HG03342 (cell line): ENCODE results near the gene DCC.

ENCODE experiments used
- ATAC-seq: cut with Tn5 transposase; IDR thresholded peaks from one replicate; pipeline ENCODE4 v1.9.1; 2021; ENCODE audit warnings: mild to moderate bottlenecking, moderate library complexity; ENCODE audit not compliant: unreplicated experiment

Gene DCC

DNA sequence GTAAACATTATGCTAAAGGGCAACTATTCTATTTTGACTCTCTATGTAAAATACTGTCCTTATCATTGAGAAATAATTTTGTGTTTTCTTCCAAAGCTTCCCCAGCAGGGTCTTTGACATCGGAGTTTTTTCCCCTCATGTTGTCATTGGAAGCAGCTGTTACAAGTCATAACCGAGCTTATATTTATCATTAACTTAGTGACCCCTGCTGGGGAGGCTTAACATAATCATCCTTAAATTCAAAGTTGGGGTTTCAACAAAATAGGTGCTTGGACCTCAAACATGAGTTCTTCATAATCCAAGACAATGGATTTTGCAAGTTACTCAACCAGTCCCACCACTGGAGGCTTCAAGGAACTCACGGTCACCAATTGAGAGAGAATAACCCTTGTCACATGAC lies 330.9 kb downstream of the DCC start:
- no peak for ATAC-seq

DNA sequence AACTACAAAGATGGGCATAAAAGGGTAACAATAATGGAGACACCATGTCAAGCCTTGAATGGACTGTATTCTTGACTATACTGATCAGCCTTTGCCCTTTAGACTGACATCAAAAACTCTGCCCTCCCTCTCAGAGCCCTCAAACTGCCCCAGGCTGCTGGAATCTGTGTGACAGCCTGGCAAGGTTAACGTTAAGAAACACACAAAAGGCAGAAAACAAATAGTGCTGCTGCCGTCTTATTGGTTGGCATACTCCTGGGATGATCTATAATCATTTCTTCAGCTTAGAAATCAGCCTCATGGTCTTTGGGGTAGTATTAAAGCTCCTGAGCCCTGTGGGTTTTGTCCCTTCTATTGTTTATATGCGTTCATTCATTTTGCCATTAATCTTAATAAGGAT lies 338.0 kb downstream of the DCC start:
- ATAC-seq = no peak

DNA sequence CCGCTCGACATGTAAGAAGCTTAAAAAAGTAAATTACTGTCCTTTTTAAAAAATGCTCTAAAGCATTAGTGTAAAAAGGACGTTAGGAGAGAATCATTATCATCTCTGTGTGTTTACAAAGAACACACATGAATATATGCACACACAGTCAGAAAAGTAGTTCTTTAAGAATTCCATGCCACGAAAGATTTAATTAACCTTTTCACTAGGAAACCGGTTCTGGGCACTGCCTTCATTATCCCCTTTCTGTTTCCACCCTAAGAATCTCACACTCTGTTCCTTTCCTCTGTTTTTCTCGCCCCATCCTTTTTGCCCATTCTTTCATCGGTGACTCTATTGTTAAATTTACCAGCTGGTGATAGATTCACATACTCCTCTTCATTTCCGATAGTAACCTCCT lies 338.6 kb downstream of the DCC start:
- ATAC-seq = no peak

DNA sequence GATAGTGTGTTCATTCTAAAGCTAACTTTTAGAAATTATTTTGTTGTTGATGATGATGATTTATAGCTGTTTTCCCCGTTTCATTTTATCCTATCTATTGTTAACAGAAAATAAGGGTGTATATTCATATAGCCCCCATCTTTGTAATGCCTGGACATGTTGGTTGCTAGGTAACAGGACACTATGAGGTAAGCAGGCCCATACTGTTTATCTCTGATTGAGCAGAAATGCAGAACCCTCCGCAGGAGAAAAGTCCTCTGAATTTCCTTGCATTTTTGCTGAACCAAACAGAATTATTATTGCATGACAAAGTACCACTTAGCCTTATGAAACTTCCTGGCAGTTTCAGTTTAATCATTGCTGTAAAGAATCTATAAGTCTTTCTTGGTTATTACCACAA lies 339.4 kb downstream of the DCC start:
- ATAC-seq = no peak

DNA sequence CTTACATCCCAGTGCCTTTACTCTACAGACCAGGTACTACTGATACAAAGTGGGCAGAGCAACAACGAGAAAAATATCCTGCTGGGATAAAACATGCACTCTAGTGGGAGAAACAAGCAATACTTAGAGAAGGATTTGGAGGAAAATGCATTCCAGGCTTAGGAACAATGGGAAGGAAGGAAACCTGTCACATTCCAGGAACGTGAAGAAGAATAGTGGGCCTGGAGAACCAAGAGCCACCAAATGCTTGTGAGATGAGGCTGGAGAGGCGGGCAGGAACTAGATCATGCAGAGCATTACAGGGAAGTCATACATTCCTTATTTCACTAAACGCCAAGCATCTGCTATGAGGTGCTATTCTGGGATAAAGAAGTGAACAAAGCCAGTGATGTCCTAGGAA lies 342.3 kb downstream of the DCC start:
- no peak for ATAC-seq

DNA sequence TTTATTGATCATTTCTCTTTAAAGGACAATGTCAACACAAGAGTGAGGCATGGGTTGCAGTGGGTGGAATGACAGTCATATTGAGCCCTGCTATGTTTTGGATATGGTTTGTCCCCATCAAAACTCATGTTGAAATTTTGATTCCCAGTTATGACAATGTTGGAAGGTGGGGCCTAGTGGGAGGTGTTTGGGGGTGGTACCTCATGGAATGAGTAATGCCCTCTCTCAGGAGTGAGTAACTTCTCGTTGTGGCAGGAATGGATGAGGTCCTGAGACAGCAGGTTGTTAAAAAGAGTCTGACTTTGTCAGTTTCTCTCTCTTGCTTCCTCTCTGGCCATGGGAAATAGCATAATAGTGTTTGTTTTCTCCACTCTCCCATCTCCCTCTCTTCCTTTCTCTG lies 345.3 kb downstream of the DCC start:
- ATAC-seq = no peak

DNA sequence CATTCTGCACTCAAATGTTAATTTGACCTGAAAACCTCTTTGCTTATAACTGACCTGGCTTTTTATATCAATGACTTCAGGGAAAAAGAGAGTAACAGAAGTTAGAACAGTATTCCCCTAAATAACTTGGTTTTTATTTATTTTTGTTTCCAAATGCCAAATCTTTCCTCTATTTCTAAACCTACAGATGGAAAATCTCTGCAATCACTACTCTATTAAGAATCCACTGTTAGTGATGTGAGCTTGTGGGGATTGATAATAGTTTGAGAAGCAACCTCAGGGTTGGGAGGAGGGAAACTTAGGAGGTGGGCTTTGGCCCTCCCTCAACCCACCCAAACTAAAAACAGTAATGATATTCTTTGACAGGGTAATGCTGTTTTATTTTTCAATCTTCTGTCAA lies 351.8 kb downstream of the DCC start:
- ATAC-seq = no peak

DNA sequence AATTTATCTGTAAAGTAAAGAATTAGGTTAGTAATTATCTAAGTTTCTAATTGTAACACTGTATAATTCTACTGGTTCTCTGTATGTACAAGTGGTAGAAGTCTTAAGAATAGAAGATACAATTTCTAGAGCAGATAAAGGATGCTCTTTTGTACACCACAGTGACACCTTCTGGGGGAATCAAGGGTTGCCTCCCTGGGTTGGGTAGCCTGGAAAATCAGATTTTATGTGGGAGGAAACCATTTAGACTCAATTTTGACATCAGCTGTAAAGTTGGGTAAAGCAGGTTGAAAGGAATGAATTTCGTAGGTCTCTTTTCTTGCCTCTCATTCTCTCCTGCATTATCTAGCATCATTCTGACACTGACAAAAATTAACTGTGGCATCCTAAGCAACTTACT lies 354.8 kb downstream of the DCC start:
- ATAC-seq = no peak

DNA sequence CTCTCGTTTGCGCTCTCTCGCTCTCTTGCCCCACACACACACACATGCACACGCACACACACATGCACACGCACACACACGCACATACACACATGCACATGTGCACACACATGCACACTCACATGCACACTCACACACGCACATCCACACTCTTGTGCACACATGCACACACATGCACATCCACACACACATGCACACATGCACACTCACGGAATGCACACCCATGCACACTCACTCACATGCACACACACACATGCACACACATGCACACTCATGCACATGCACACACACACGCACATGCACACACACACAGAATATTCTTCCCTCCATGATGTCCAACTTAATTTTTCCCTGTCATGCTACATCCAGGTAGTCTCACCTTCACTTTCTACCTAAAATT lies 360.1 kb downstream of the DCC start:
- no peak for ATAC-seq

DNA sequence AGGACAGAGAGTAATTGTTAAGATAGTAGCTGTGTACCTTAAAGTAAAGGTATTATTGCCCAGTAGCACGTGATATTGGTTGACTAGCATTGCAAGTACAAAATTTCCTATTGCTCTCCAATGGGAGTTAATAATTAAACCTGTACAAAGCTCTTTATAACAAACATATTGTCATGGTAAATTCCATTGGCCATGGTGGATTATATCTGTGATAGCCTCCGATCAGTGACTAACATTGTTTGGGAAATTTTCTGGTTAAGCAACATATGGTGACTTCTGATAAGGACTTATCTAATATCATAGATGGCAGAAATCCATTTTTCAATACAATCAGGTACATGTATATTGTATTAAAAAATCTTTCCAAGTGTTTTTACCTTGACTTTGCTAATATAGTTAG lies 360.8 kb downstream of the DCC start:
- no peak for ATAC-seq

DNA sequence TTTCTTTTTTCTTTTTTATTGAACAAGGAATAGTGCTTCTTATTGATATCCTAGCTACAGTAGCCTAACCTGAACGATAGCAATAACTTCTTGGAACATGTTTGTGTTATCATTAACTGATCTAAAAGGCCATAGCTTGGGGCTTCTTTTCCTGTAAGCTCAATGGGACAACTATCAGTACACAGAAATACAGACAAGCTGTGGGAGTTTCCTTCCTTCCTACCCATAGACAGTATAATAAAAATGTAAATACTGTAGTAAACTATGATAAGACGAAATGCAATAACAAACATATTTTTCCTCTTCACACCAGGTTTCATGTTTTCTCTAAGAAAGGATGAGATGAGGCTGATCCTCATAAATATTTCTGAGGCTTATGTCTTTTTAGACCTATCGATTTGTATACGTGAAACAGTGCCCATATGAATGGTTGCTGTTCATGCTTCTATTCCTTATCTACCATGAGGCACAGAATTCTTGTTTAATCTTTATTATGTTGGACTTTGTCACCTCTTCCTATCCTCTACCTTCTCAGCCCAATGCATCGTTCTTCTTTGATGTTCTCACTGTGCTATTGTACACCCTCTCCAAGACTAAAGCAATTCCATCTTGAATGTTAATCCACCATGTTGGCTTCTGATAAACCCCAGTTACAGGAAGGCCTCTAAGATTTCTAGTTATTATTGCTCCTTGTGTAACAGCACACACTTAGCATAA lies 361.4 kb downstream of the DCC start:
- ATAC-seq = no peak

DNA sequence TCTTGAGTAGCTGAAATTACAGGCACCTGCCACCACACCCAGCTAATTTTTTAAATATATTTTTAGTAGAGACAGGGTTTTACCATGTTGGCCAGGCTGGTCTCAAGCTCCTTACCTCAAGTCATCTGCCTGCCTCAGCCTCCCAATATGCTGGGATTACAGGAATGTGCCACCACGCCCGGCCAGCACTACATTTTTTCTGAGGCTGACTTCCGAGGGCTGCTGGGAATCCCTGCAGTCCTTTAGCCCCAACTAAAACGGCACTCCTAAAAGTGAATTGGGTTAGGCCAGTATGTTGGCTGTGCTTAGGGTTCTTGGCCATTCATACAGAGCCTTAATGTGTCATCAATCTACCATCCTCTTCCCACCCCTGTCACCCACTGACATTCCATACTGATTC lies 375.4 kb downstream of the DCC start:
- ATAC-seq = no peak

DNA sequence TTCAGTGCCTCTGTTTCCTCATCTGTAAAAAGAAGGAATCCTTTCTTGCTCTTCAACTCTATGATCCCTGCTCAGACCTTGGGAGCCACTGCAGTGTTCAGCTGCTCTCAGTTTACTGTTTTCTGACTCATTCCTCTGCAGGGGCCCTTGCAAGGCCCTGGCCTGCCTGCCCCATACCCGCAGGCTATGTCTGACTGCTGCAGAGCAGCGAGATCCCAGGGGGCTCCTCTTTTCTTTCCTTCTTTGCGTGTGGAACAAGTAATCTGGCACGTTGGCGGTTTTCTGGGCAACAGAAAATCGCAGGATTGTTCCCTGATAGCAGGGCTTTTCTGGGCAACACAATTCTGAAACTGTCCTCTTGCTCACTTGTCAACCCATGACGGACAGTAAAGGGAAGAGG lies 376.0 kb downstream of the DCC start:
- ATAC-seq = no peak

DNA sequence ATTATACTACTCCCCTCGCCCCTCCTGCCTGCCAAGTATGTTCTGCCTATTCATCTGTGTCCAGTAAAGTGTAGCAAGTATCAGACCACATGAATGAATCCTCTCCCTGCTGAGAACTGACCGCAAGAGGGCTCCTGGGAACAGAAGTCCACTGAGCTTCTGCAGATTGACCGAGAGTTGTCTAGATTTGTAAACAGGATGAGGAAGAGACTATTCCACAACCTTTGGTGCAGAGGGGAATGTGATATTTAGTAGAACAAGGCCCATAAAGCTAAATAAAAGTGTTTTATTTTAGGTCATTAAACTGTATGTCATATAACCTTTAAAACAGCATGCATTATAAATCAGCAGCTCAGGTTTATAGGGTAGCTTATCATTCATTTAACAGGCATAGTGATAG lies 377.0 kb downstream of the DCC start:
- no peak for ATAC-seq

DNA sequence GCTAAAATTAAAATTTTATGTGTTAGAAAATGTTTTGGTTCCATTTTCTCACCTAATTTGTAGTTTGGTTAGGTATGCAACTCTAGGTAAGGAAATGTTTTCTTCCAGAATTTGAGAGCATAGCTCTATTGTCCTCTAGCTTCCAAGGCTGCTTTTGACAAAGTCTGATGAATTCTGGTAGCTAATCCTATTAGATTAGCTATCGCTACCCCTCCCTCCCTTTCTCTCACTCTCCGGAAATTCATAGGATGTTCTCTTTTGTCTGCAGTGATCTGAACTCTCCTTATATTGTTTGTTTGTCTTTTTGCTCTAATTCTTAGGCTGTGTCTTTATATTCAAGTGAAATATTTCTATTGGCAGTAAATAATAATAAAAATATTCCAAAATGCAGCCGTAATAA lies 382.9 kb downstream of the DCC start:
- no peak for ATAC-seq

DNA sequence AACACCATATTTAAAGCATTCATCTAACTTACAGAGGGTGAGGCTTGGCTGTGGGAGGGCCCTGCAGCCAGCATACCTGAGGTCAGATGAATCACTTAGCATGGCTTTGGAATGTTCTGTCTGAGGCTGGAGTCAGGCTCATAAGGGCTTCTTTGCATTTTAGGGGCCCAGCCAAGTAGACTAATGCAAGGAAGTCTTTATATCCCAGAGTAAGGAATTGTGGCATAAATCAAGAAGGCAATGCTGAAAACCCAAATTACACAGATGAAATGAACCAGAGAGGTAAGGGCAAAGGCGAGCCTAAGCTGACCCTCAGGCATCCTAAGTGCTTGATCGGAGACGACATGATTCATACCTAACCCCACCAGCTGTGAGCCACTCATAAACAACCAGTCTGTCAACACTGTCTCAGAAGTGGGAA lies 383.6 kb downstream of the DCC start:
- no peak for ATAC-seq

DNA sequence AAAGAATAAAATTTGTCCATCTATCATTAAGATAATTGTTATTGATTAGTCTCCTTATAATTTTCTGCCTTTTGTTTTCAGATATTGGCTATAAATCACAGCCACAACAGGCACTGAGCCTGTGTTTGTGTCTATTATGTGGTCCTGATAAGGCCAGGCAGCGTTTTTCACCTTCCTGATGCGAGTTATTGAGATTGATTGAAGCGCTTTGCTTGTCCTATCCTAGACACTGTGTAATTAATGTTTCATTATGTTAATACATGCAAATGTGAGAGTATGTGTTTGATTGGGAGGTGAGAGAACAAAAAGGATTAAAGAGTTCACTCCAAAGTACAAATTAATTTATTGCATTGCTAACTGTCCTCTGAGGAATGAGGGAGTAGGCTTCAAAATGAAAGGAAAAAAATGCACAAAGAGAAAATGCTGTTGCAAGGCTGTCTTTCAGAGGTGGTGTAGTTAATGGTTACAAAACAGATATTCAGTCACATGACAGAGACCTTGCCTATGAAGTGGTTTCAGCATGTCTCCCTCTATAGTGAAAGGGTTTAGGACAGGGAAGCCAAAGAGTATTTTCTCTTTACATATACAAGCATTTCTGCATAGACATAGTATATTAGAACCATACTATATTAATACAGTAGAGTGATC lies 391.1 kb downstream of the DCC start:
- ATAC-seq = no peak

DNA sequence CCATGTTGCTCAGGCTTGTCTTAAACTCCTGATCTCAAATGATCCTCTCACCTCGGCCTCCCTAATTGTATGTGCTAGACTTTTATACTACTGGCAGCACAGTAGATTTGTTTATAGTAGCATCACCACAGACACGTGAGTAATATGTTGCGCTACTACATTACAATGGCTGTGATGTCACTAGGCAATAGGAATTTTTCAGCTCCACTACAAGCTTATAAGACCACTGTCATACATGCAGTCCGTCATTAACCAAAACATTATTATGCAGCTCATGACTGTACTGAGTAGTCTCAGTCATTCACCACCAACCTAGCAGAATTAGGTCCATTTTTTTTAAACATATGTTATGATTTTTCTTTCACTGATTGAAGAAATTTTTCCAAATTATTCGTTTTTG lies 398.9 kb downstream of the DCC start:
- no peak for ATAC-seq

DNA sequence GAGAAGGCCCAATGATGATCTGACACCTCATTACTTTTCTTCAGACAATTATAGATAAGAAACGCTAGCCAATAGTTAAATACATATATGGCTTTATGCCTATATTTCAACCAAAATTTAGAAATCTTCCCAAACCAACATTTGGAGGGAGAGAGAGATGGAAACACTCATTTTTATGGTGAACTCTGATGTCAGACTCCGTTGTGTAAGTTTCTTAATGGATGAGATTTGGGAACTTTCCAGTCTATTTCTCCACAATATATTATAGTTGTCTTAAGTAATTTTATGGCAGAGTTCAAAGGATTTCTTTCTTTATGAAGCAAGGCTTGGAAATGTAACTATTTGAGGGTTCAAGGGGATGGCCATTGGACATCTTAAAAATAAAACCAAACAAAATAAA lies 407.0 kb downstream of the DCC start:
- ATAC-seq = no peak

DNA sequence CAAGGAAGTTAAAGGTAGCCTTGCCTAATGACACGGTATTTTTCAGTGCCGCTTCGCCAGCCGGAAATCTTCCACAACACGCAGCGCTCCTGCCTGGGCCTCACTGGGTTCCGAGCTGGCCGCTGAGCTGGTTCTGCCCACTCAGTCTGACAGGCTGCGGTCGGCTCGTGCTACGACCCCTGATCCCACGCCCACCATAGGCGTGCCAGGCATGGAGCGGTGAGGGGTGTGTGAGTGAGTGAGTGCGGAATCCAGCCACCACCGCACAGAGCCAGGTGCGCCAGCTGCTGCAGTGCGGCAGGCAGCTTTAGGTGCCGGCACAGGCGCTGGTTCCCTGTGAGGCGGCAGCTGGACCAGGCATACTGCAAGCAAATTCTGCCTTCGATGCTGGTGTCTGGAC lies 407.9 kb downstream of the DCC start:
- no peak for ATAC-seq

DNA sequence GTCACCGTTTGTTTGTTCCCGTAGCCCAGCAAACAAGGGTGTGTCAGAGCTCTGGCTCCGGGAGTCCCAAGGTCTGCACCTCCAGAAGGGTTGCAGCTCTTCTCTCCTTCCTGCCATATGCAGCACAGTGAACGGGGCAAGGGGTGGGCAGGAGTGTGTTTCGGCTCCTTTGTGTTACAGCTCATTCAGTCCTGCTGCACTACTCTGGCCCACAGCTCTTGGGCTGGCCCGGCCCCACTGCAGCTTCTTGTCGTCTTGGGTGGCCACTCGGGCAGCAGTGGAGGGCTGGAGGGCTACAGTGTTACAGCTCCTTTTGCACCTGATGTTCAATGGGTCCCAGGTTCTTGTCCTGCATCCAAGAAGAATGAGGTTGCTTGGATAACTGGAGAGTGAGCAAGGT lies 408.3 kb downstream of the DCC start:
- ATAC-seq = no peak

DNA sequence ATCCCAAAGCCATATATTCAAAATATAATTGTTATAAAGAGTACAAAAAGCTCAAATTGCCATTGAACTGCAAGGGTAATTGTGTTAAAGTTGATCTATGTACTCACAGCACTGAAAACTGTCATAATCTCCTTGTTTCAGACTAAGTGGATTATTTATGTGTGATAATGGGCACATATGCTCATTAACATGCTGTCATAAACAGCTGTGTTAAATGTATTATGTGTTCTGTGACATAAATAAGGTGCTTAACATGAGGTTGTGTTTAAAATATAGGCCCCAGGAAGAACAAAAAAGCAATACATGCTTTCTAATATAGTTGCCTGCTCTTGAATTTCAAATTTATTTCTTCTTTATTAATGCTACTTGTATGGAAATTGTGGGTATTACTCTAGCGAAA lies 409.5 kb downstream of the DCC start:
- no peak for ATAC-seq

DNA sequence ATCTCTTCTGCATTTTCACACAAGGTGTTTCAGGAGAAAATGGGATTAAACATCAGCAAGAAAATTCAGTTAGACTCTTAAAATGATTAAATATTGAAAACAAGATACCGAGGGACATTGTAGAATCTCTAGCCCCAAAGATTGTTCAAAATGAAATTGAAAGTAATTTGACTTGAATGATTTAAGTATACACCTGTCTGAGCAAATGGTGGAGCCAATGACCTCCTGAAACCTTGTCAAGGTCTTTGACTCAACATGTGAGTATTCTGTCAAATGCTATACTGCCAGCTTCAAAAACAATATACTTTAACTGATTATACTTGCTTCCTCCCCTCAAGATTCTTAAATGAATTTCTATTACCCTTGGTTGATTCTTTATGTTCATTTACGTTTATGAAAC lies 411.0 kb downstream of the DCC start:
- ATAC-seq = no peak
